Measurements from ENCODE around the gene NKX6-1. TPM values are rescaled to one million over a fixed set of nuclear protein-coding genes. Genes with fewer than 3 reads are reported as not detected.

Gene NKX6-1
- total RNA-seq, 4 donors from 2014 or later: 0.14 TPM; not detected in 3

DNA sequence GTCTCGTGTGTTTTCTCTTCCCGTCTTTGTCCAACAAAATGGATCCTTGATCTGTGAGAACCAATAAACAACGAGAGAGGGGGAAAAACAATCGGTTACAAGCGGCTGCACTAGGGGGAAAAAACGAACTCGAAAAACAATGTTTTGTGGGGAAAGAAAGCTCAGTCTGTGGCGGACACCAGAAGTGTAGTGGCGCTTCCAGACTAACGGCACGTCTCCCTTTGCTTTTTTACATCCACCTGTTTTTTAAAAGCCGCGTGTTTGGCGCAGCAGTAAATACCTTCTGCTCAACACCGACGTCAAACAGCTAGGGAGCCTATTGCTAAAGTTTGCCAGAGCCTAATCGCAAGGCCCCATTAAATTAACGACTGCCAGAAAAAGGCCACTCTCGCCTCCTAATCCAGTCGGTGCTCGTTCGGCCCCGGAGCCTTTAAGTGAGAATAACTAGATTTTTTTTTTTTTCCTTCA lies 3.3 kb downstream of the NKX6-1 start:
- H3K4me3 ChIP-seq: no peak overlapping the region
- no peaks in the 10 kb centered on the region for H3K36me3 ChIP-seq
- peaks cover 100% of the 10 kb centered on the region for H3K27me3 ChIP-seq
- H3K9me3 ChIP-seq: no peaks in the 10 kb centered on the region
- in situ Hi-C loops (cut with MboI; ENCODE audit: low pct_ligation_motif_present in 1 of 4, low pct_unique_long_range_greater_than_20kb in 1 of 4, low sequenced_read_pairs in 3 of 4): no loop called here
- intact Hi-C loops (cut with DNase I; ENCODE audit: low total_unique reads): no loop called here
- TF ChIP-seq, protein P1, sequence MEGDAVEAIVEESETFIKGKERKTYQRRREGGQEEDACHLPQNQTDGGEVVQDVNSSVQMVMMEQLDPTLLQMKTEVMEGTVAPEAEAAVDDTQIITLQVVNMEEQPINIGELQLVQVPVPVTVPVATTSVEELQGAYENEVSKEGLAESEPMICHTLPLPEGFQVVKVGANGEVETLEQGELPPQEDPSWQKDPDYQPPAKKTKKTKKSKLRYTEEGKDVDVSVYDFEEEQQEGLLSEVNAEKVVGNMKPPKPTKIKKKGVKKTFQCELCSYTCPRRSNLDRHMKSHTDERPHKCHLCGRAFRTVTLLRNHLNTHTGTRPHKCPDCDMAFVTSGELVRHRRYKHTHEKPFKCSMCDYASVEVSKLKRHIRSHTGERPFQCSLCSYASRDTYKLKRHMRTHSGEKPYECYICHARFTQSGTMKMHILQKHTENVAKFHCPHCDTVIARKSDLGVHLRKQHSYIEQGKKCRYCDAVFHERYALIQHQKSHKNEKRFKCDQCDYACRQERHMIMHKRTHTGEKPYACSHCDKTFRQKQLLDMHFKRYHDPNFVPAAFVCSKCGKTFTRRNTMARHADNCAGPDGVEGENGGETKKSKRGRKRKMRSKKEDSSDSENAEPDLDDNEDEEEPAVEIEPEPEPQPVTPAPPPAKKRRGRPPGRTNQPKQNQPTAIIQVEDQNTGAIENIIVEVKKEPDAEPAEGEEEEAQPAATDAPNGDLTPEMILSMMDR (IDR thresholded peaks at IDR 0.05): no peak
- no peak for TF ChIP-seq EP300 (IDR thresholded peaks at IDR 0.05; ENCODE audit: low read depth)
- no peak for TF ChIP-seq POLR2AphosphoS5 (IDR thresholded peaks at IDR 0.05)
- TF ChIP-seq POLR2A (IDR thresholded peaks at IDR 0.05): no peak
- DNase-seq: no peak
- no peak overlapping the region for H3K27ac ChIP-seq
- 13 to 15% methylated on average over 19 to 23 of the region's 23 CpGs for WGBS, 2 donors (ENCODE audit: low coverage in 1 of 2)
- H3K4me1 ChIP-seq: peaks cover 8 to 48% (median 41%) of the 10 kb centered on the region in 4 donors

DNA sequence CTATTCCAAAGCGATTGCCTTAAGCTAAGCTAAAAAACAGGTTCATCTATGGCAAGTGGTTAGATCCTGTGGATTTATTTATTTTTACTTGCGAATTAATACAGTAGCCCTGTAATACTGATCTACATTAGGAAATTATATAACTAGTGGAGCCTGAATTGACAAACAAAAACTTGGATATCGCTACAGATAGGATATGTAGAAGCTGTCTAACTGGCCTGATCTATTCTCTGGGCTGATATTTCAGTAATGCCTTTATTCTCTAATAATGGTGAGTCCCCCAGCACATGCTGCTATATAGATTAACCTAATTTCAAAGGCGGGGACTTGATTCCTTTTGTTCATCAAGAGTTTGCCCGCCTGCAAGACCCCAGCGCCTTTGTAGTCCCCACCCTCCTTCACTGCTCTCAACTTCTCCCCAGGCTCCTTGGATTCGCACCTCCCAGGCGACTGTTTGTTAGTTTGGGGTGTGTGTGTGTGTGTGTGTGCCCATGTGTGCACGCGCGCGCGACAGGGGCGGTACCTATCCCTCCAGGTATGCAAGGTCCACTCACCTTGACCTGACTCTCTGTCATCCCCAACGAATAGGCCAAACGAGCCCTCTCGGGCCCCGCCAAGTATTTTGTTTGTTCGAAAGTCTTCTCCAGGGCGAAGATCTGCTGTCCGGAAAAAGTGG lies 3.8 kb downstream of the NKX6-1 start:
- Histone ChIP-seq H3K36me3 (no peaks in the 10 kb centered on the region), H3K4me3 (no peak overlapping the region), H3K27ac (no peak overlapping the region), H3K27me3 (peaks cover 100% of the 10 kb centered on the region), H3K4me1 (peaks cover 8 to 48% (median 41%) of the 10 kb centered on the region in 4 donors), H3K9me3 (no peaks in the 10 kb centered on the region)
- WGBS, 2 donors (ENCODE audit: low coverage in 1 of 2): 27% methylated on average over 16 to 21 of the region's 21 CpGs
- intact Hi-C loops (cut with DNase I; ENCODE audit: low total_unique reads) (no loop called here), in situ Hi-C loops (cut with MboI; ENCODE audit: low pct_ligation_motif_present in 1 of 4, low pct_unique_long_range_greater_than_20kb in 1 of 4, low sequenced_read_pairs in 3 of 4) (no loop called here)
- TF ChIP-seq POLR2AphosphoS5 (IDR thresholded peaks at IDR 0.05) (no peak), EP300 (IDR thresholded peaks at IDR 0.05; ENCODE audit: low read depth) (no peak), POLR2A (IDR thresholded peaks at IDR 0.05) (no peak)
- TF ChIP-seq, protein P1 (IDR thresholded peaks at IDR 0.05): no peak
- no peak for DNase-seq

DNA sequence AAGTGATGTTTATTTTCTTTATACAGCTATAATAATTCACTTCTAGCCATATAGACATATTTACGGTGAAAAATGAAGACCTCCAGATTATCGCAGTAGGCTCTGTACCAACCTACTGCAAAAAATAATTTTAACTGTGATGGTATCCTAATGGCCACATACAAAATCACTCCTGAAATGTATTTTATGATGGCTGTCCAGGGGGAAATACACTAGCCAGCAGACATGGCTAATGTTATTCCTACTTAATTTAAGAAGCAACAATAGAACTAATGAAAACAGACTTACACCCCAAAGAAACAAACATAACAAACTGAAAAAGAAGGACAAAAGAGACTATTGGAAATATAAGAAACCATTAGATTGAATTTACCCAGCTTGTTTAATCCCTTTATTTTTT lies 4.6 kb downstream of the NKX6-1 start:
- H3K4me3 ChIP-seq: no peak overlapping the region
- intact Hi-C loops (cut with DNase I; ENCODE audit: low total_unique reads): no loop called here
- no peak for DNase-seq
- H3K27me3 ChIP-seq: peaks cover 100% of the 10 kb centered on the region
- no peaks in the 10 kb centered on the region for H3K9me3 ChIP-seq
- H3K36me3 ChIP-seq: no peaks in the 10 kb centered on the region
- in situ Hi-C loops (cut with MboI; ENCODE audit: low pct_ligation_motif_present in 1 of 4, low pct_unique_long_range_greater_than_20kb in 1 of 4, low sequenced_read_pairs in 3 of 4): no loop called here
- TF ChIP-seq EP300 (IDR thresholded peaks at IDR 0.05; ENCODE audit: low read depth) (no peak), POLR2A (IDR thresholded peaks at IDR 0.05) (no peak), POLR2AphosphoS5 (IDR thresholded peaks at IDR 0.05) (no peak)
- TF ChIP-seq, protein P1 (IDR thresholded peaks at IDR 0.05): no peak
- H3K4me1 ChIP-seq: peaks cover 8 to 43% (median 37%) of the 10 kb centered on the region in 4 donors
- H3K27ac ChIP-seq: no peak overlapping the region
- WGBS, 2 donors (ENCODE audit: low coverage in 1 of 2): 50 to 51% methylated on average over 2 of the region's 2 CpGs

DNA sequence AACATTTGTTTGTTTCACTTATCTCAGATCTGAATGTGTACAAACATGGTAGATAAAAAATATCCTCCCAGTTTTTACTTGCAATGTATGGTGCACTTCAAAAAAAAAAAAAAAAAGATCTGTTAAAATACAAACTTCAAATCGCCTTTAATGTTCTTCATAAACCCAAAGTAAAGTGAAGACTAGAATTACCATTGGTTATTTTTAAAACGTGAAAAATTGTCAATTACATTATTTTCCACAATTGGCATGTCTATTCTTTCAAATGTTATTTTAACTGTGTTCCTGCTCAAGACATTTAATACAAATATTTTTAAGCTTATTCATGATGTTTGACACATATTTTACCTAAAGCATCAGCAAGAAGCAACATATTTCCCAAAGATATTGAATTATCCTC lies 5.0 kb downstream of the NKX6-1 start:
- WGBS, 2 donors (ENCODE audit: low coverage in 1 of 2): 14 to 17% methylated on average over 2 of the region's 2 CpGs
- no peak for DNase-seq
- H3K36me3 ChIP-seq: no peaks in the 10 kb centered on the region
- H3K27ac ChIP-seq: no peak overlapping the region
- H3K9me3 ChIP-seq: no peaks in the 10 kb centered on the region
- no peak overlapping the region for H3K4me3 ChIP-seq
- TF ChIP-seq, protein P1 (IDR thresholded peaks at IDR 0.05): no peak
- TF ChIP-seq EP300 (IDR thresholded peaks at IDR 0.05; ENCODE audit: low read depth): no peak
- no peak for TF ChIP-seq POLR2AphosphoS5 (IDR thresholded peaks at IDR 0.05)
- TF ChIP-seq POLR2A (IDR thresholded peaks at IDR 0.05): no peak
- H3K4me1 ChIP-seq: peaks cover 8 to 39% (median 33%) of the 10 kb centered on the region in 4 donors
- peaks cover 100% of the 10 kb centered on the region for H3K27me3 ChIP-seq
- intact Hi-C loops (cut with DNase I; ENCODE audit: low total_unique reads): no loop called here
- in situ Hi-C loops (cut with MboI; ENCODE audit: low pct_ligation_motif_present in 1 of 4, low pct_unique_long_range_greater_than_20kb in 1 of 4, low sequenced_read_pairs in 3 of 4): no loop called here
